ENCODE data around the gene HRK.

Gene HRK

DNA sequence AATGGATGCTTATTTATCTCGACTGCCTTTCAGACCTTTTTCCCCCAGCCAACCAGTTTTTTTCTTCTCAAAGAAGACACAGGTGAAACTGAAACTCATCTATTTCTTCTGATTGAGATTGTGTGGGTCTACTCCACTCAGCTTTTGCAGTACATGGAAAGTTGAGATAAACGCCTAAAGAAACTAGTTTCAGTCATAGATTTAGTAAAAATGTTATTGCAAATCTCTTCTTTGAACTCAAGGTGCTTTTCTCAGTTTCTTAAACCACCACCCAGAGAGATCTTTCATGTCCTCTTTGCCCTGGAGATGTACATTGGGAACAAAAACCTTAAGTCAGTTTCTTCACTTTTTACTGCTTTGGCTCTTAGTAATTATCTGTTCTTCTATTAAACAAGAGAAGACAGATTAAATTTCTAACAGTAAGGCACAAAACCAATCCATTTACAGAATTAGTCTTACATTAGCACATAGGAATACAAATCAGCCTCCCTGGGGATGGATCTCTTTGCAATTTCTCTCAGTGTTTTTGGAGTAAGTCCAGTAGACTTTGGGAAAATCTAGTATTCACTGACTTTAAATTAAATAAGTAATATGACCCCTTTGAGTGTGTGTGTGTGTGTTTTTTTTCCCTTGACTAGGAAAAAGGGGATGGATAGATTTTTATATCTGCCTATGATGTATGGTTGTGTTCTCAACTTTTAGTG lies 41.1 kb upstream of the HRK start:
- TF ChIP-seq, protein P1, sequence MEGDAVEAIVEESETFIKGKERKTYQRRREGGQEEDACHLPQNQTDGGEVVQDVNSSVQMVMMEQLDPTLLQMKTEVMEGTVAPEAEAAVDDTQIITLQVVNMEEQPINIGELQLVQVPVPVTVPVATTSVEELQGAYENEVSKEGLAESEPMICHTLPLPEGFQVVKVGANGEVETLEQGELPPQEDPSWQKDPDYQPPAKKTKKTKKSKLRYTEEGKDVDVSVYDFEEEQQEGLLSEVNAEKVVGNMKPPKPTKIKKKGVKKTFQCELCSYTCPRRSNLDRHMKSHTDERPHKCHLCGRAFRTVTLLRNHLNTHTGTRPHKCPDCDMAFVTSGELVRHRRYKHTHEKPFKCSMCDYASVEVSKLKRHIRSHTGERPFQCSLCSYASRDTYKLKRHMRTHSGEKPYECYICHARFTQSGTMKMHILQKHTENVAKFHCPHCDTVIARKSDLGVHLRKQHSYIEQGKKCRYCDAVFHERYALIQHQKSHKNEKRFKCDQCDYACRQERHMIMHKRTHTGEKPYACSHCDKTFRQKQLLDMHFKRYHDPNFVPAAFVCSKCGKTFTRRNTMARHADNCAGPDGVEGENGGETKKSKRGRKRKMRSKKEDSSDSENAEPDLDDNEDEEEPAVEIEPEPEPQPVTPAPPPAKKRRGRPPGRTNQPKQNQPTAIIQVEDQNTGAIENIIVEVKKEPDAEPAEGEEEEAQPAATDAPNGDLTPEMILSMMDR (IDR thresholded peaks at IDR 0.05; ENCODE audit: borderline replicate concordance, insufficient read depth, low read depth, low read length): no peak
- H3K4me3 ChIP-seq (ENCODE audit: low read depth, low read length): no peak overlapping the region

DNA sequence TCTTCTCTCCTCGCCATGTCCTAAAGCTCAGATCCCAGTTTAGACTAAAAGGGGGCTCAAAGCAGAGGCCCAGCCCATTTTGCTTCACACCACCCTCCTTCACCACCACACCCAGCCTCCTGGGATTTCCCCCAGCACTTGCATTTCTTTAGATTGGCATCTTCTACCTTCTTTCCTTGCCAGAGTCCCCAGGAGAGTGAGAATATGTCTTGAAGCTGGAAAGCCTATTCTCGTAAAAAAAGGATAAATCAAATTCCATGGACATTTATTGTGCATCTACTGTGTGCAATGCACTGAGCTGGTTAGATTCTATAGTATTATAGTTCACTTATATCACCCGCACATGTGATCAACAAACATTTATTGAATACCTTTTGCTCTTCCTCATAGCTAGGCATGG lies 39.7 kb upstream of the HRK start:
- H3K4me3 ChIP-seq (ENCODE audit: low read depth, low read length): no peak overlapping the region
- TF ChIP-seq, protein P1 (IDR thresholded peaks at IDR 0.05; ENCODE audit: borderline replicate concordance, insufficient read depth, low read depth, low read length): no peak

DNA sequence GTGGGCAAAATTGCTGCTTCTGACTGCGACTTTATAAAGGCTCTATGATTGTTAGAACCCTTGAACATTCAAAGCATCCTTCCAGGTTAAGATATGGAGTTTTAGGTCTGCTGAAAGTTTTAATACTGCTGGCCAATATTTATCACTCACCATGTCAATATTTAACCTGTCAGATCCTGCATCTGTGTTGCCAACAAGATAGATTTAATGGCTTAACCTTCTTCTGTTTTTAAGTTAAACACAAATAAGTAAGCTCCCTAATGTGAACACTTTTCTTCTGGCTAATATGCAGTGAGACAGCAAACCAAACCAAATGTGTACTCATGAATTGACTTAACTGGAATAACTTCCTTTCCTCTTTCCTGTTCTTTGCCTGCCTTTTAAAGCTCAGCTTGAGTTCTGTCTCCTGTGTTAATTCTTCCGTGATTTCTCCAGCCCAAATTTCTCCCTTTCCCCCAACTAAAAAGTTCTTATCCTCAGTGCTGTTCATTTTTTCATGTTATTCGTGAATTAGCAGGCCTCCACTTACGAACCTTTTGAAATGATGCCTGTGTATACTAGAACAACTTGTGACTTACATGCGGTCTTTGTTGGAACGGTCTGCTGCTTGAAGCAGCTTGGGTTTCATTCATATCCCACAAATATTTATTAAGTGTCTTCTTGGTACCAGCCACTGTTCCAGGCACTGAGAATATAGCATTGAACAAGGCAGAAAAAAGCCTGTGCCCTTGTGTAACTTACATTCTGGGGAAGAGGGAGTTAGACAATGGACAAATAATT lies 38.7 kb upstream of the HRK start:
- H3K4me3 ChIP-seq (ENCODE audit: low read depth, low read length): no peak overlapping the region
- TF ChIP-seq, protein P1 (IDR thresholded peaks at IDR 0.05; ENCODE audit: borderline replicate concordance, insufficient read depth, low read depth, low read length): no peak

DNA sequence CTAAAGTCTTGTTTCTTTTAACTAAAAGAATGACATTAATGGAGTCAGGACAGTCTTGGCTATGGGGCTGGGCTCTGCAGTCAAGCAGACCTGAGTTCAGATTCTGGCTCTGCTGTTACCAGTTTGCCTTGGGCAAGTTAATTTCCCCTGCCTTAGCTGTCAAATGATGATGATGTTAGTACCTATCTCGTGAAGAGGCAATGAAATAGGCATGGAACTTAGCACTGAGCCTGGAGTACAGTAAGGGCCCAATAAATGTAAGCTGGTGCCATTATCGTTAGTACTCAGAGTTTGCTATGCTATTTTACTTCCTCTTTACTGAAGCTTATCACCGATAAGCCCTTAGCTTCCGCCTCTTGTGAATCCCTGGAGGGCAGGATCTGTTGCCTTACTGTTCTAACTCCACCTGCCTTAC lies 38.0 kb upstream of the HRK start:
- TF ChIP-seq, protein P1 (IDR thresholded peaks at IDR 0.05; ENCODE audit: borderline replicate concordance, insufficient read depth, low read depth, low read length): no peak
- no peak overlapping the region for H3K4me3 ChIP-seq (ENCODE audit: low read depth, low read length)

DNA sequence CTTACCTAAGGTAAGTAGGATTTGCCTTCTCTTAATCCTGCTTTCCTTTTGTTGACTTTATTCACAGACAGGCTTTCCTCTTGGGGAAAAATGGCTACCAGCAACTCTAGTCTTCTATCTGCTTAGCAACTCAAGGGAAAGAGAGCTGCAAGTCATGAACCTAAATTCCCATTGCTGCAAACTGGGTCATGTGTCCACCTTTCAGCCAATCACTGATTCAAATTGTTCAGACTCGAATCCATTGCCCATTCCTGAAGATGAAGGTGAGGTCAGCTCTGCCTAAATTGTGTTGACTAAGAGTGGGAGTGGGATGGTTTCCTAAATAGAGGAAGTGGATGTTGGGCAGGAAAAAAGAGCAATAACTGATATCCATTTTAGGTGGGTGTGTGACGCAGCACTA lies 37.2 kb upstream of the HRK start:
- no peak overlapping the region for H3K4me3 ChIP-seq (ENCODE audit: low read depth, low read length)
- TF ChIP-seq, protein P1 (IDR thresholded peaks at IDR 0.05; ENCODE audit: borderline replicate concordance, insufficient read depth, low read depth, low read length): no peak

DNA sequence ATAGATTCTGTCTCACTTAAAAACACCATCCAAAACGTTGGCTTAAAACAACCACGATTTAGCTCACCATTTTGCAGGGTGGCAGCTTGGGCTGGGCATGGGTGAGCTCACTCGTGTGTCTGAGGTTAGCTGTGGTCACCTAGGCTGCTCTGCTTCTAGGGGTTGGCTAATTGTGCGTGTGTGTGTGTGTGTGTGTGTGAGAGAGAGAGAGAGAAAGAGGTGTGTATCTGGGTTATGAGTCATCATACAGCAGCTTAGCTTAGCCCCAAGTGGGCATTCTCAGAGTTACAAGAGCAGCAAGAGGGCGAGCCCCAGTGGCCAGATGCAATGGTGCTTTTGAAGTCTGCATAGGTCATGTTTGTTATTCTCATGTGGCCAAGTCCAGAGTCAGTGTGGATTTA lies 35.5 kb upstream of the HRK start:
- no peak overlapping the region for H3K4me3 ChIP-seq (ENCODE audit: low read depth, low read length)
- TF ChIP-seq, protein P1 (IDR thresholded peaks at IDR 0.05; ENCODE audit: borderline replicate concordance, insufficient read depth, low read depth, low read length): 0 out of 2 replicates have a peak, but pooled peaks have one; percentile 15

DNA sequence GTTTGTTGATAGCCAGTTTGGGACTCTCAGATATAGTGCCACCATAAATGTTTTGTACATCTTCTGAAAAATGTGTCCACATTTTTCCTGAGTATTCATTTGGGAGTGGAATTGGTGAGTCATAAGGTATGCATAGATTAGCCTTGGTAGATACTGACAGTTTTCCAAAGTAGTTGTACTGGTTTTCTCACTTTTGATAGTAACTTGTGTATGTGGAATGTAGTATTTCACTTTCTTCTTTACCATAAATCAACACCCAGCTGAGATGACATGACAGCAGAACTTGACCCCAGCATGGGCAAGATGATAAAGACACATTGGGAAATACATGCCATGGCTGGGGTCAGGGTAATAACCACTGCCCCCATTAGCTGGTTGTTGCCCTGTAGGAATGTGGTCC lies 34.9 kb upstream of the HRK start:
- no peak overlapping the region for H3K4me3 ChIP-seq (ENCODE audit: low read depth, low read length)
- TF ChIP-seq, protein P1 (IDR thresholded peaks at IDR 0.05; ENCODE audit: borderline replicate concordance, insufficient read depth, low read depth, low read length): no peak

All from GM12875 (cell line).